ENCODE measurements around the gene ZHX3.

DNA sequence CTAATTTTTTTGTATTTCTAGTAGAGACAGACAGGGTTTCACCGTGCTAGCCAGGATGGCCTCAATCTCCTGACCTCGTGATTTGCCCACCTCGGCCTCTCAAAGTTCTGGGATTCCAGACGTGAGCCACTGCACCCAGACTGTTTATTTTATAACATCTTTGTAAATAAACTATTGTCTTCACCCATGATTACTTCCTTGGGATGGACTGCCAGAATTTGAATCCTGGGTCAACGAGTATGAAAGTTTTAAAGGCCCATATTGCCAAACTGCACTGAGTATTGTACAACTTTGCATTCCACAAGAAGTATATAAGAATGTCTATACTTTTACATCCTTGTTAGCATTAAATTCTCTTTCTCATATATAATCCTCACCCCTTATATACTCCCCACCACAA, 38.6 kb downstream of the ZHX3 start:
- no peak for TF ChIP-seq BHLHE40 (IDR thresholded peaks at IDR 0.05; ENCODE audit: low read length)
- TF ChIP-seq RBAK (CRISPR knock-in tag; IDR thresholded peaks at IDR 0.05) = no peak
- no peak for TF ChIP-seq ATF7 (IDR thresholded peaks at IDR 0.05)
- no peak for TF ChIP-seq ATF7 (CRISPR knock-in tag; IDR thresholded peaks at IDR 0.05)
- no peak for TF ChIP-seq GABPB1 (CRISPR knock-in tag; IDR thresholded peaks at IDR 0.05)
- TF ChIP-seq ZNF224 (CRISPR knock-in tag; IDR thresholded peaks at IDR 0.05) = no peak
- no peak for TF ChIP-seq NR2F2 (IDR thresholded peaks at IDR 0.05; ENCODE audit: borderline replicate concordance, low read depth)
- TF ChIP-seq, protein P1, sequence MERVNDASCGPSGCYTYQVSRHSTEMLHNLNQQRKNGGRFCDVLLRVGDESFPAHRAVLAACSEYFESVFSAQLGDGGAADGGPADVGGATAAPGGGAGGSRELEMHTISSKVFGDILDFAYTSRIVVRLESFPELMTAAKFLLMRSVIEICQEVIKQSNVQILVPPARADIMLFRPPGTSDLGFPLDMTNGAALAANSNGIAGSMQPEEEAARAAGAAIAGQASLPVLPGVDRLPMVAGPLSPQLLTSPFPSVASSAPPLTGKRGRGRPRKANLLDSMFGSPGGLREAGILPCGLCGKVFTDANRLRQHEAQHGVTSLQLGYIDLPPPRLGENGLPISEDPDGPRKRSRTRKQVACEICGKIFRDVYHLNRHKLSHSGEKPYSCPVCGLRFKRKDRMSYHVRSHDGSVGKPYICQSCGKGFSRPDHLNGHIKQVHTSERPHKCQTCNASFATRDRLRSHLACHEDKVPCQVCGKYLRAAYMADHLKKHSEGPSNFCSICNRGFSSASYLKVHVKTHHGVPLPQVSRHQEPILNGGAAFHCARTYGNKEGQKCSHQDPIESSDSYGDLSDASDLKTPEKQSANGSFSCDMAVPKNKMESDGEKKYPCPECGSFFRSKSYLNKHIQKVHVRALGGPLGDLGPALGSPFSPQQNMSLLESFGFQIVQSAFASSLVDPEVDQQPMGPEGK (CRISPR knock-in tag; IDR thresholded peaks at IDR 0.05) = no peak
- no peak for TF ChIP-seq ZNF674 (CRISPR knock-in tag; IDR thresholded peaks at IDR 0.05; ENCODE audit: low read depth)
- TF ChIP-seq TOE1 (CRISPR knock-in tag; IDR thresholded peaks at IDR 0.05) = no peak
- no peak for TF ChIP-seq ZNF256 (CRISPR knock-in tag; conservative IDR thresholded peaks at IDR 0.05)
- no peak for TF ChIP-seq PHF8 (CRISPR knock-in tag; IDR thresholded peaks at IDR 0.05)
- no peak for TF ChIP-seq RBM39 (IDR thresholded peaks at IDR 0.05; ENCODE audit: low read depth, low read length, poor library complexity, severe bottlenecking)
- TF ChIP-seq, protein P2, sequence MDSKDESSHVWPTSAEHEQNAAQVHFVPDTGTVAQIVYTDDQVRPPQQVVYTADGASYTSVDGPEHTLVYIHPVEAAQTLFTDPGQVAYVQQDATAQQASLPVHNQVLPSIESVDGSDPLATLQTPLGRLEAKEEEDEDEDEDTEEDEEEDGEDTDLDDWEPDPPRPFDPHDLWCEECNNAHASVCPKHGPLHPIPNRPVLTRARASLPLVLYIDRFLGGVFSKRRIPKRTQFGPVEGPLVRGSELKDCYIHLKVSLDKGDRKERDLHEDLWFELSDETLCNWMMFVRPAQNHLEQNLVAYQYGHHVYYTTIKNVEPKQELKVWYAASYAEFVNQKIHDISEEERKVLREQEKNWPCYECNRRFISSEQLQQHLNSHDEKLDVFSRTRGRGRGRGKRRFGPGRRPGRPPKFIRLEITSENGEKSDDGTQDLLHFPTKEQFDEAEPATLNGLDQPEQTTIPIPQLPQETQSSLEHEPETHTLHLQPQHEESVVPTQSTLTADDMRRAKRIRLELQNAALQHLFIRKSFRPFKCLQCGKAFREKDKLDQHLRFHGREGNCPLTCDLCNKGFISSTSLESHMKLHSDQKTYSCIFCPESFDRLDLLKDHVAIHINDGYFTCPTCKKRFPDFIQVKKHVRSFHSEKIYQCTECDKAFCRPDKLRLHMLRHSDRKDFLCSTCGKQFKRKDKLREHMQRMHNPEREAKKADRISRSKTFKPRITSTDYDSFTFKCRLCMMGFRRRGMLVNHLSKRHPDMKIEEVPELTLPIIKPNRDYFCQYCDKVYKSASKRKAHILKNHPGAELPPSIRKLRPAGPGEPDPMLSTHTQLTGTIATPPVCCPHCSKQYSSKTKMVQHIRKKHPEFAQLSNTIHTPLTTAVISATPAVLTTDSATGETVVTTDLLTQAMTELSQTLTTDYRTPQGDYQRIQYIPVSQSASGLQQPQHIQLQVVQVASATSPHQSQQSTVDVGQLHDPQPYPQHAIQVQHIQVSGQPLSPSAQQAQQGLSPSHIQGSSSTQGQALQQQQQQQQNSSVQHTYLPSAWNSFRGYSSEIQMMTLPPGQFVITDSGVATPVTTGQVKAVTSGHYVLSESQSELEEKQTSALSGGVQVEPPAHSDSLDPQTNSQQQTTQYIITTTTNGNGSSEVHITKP (CRISPR knock-in tag; IDR thresholded peaks at IDR 0.05; ENCODE audit: low read depth) = no peak
- TF ChIP-seq MAFF (IDR thresholded peaks at IDR 0.05; ENCODE audit: low read depth, low read length) = no peak
